Measurements from ENCODE around the gene PLSCR5.

DNA sequence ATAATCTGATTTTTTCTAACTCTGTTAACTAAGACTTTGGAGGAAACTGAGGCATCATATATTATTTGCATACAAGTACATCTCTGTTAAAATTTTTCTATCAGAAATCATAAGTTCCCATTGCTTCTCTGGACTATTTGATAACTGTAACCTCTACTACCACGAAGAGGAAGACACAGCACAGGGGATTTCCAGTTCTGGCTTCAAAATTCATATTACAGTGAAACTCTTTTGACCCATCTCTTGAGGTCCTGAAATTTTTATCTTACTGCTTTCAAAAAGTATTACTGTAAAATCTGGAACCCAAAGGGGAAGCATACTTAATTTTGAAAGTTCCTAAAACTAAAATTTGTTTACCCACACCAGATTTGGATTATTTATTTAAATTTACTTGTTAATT is 64.9 kb downstream of the PLSCR5 start:
- no peak for TF ChIP-seq GATA3 (IDR thresholded peaks at IDR 0.05; ENCODE audit: low read depth, low read length)
- no peak for TF ChIP-seq GATA2 (IDR thresholded peaks at IDR 0.05; ENCODE audit: low read depth, low read length)

All from SH-SY5Y (cell line).